Esophagus mucosa (tissue), 1 donor: ENCODE measurements around the gene SGCG. TPM values are rescaled to one million over a fixed set of nuclear protein-coding genes. Genes with fewer than 3 reads are reported as not detected.

ENCODE experiments used
- ATAC-seq: fragments of 200-7000 bp; cut with Tn5 transposase; one replicate; pipeline ENCODE4 v1.9.1; 2020
- total RNA-seq: library from RNA; stranded (reverse); gene quantifications from one replicate; pipeline ENCODE4 v1.2.4, GENCODE V29; 2023
- donor health status: DM: yes; HTN: yes; CAD: no.

SGCG gene
- total RNA-seq, 1 donor from 2014 or later: 0.24 TPM

GRCh38 chr13:23339225-23339624, 158.4 kb downstream of the SGCG start:
- ATAC-seq: no peak

GRCh38 chr13:23344931-23345595, 164.3 kb downstream of the SGCG start:
- no peak for ATAC-seq

GRCh38 chr13:23347601-23348000, 166.8 kb downstream of the SGCG start:
- ATAC-seq: no peak

- no peak for ATAC-seq
Measured at GRCh38 chr13:23348262-23349127, 167.7 kb downstream of the SGCG start.

- no peak for ATAC-seq
Measured at GRCh38 chr13:23349161-23349897, 168.6 kb downstream of the SGCG start.

- no peak for ATAC-seq
Measured at GRCh38 chr13:23350009-23350408, 169.2 kb downstream of the SGCG start.

GRCh38 chr13:23352161-23352560, 171.4 kb downstream of the SGCG start:
- no peak for ATAC-seq

- no peak for ATAC-seq
Measured at GRCh38 chr13:23354520-23354919, 173.7 kb downstream of the SGCG start.

- ATAC-seq: no peak
Measured at GRCh38 chr13:23356368-23356767, 175.6 kb downstream of the SGCG start.

- ATAC-seq: no peak
Measured at GRCh38 chr13:23357349-23357748, 176.6 kb downstream of the SGCG start.

- ATAC-seq: no peak
Measured at GRCh38 chr13:23359882-23360281, 179.1 kb downstream of the SGCG start.

- no peak for ATAC-seq
Measured at GRCh38 chr13:23365652-23366051, 184.9 kb downstream of the SGCG start.

GRCh38 chr13:23367907-23368306, 187.1 kb downstream of the SGCG start:
- no peak for ATAC-seq

- no peak for ATAC-seq
Measured at GRCh38 chr13:23372264-23372906, 191.6 kb downstream of the SGCG start.
